Limb (tissue), 2 donors: ENCODE results near the gene FKRP.

Source experiments
- DNase-seq, 2 donors: peaks; one replicate each; pipeline ENCODE4 v3.0.0-alpha.2; 2016; ENCODE audit errors: extremely low spot score in 2 of 2

The FKRP gene

DNA sequence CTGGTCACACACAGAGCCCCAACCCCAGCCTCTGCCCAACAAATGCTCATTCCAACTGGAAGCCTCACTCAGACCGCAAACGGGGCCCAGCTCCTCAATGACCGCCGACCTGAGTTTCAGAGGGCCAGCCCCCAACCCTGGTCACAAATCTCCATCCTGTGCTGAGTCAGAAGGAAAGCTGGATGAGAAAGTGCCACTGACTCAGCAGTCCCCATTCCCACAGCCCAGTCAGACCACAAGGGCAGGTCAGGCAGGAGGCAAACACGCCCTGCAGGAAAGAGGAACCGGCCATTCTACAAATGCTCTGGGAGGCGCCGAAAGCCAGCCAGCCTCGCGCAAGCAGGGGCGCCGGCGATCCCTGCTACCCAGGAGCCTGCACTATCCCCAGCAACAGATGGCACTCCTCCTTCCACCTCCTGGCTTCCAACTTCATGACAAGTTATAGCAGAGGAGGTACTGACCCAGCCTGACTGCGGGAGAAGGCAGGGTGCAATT, 14.8 kb upstream of the FKRP start:
- DNase-seq, result no peak

DNA sequence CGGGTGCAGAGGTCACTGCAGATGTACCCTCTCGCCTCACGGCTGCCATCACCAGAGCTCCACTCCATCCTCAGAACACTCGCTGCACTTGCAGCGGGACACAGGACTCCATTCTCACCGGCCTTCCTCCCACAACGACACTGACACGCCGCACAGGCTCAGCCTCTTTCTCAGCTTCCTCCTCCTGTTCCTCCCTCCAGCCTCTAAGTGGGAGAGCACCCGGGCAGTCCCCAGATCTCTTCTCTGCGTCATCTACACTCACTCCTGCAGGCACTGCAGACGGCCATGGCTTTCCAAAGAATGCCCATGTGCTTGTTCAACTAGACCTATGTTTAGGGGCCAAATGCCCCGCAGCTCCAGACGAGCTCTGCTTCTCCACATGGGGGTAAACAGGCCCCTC, 14.3 kb upstream of the FKRP start:
- DNase-seq, result no peak

- DNase-seq, result no peak
These were observed 13.5 kb upstream of the FKRP start for GRCh38 chr19:46732172-46732938.

DNA sequence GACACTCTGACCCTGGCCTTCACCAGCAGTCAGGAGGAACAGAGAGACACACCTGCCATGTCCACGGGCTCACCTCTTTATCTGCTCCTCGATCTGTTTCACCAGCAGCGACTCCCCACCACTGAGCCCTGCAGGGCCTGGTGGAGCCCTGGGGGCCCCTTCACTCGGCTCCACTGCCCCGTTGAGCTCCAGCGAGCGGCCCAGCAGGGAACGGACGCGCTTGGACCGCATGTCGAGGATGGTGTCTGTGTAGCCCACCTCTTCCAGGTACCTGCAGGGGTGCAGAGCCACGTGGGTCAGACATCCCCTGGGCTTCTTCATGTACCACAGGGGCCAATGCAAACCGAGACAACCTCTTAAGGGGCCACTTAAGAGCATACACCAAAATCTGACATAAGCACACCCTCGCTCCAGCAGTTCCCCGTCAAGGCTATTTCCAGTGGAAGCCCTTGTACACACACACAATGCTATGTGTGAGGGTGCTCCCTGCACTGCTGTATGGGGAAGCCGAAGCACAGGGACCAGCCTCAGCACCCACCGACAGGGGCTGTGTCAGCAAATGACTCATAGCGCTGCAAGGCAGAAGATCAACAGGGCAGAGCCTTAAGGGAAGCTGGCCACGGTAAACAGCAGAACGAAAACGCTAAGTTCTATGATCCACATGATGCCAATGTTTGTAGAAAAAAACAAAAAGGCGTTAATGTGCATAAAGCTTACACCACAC, 12.7 kb upstream of the FKRP start:
- DNase-seq, result no peak

DNA sequence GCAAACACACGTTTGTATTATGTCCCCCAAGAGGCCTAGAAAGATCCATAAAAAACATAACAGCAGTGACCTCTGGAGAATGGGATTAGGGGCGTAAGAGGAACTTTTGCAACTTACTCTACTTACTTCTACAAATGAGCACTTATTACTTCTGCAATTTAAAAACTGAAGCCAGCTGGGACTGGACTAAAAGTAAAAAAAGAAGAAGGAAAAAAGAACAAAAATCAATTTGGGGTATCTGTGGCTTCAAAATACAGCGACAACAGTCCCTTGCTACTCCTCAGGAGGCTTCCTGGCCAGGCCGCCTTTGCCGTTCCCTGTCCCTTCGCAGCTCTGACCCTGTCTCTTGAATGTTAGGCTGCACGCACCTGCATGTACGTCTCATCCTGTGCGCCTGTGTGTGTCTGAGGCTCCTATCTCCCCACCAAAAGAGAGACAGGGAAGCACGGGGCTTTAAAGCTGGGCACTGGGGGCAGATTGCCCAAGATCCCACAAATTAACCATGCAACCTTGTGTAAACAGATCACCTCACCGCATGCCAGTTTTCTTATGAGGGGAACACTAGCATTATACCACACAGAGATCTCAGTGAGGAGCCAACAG, 12.1 kb upstream of the FKRP start:
- no peak for DNase-seq

- DNase-seq, result no peak
These were observed 9.1 kb upstream of the FKRP start for GRCh38 chr19:46736531-46737297.

GRCh38 chr19:46737298-46737654, 8.6 kb upstream of the FKRP start:
- DNase-seq, result no peak

DNA sequence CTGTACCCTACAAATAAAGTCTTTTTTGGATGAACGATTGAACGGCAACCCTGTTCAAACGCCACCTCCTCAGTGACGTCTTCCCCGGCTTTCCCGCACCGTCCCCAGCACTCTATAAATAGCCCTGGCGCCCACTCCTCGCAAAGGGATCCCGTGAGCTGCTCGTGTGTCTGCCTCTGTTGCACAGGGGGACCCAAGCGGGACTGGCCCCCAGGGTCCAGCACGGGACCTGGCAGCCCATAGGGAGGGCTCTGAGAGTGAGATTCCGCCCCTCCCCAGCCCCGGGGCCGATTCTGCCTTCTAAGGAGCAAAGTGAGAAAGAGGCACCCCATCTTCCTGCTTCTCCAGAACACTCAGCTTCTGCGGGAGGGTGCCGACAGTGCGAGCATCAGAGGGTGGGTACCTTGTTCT, 8.1 kb upstream of the FKRP start:
- no peak for DNase-seq

- no peak for DNase-seq
These were observed 6.5 kb upstream of the FKRP start for GRCh38 chr19:46739290-46739771.

DNA sequence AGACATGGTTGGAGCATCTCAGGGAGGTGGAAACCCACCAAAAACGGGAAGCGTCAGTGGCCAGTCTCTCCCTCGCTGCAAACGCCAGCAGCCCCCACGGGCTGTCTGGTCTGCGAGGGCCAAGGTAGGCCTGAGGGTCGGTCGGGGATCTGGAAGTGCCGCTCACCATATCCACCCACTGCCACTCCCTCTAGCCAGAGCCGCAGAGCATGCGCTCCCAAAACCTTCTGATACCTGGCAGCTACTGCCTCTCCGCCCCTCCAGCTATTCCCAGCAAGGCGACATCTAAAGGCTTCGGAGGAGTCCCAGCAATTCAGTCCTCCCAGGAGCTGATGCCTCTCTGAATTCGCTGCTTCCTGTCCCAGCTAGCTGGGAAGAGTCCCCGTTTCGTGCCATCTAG, 4.4 kb upstream of the FKRP start:
- DNase-seq, result no peak

DNA sequence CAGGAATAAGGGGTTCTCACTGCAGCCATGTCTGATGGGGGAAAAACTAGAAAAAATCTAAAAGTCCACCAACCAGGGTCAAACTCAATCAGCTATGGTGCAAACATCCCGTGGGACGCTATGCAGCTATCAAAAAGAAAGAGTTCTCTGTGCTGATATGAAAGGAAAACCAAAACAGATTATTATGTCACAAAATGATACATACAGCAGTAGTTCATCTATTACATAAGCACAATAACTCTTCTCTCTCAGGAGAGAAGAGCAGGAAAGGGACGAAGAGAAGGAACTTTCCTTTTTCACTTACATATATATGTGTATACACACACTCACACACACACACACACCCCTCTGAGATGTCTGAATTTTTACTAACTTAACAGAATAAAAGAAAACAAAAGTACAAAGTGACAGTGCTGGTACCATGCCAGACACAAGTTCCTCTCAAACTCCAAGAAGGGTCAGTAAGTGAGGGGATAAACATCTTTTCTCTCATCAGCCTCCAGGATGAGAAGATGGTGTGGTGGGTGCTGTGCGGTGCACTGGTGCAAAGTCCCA, 2.9 kb upstream of the FKRP start:
- DNase-seq, result no peak

- no peak for DNase-seq
These were observed 1.7 kb upstream of the FKRP start for GRCh38 chr19:46744005-46744691.

GRCh38 chr19:46745030-46745429, 827 bp upstream of the FKRP start:
- DNase-seq, result no peak

GRCh38 chr19:46746281-46747057, 612 bp downstream of the FKRP start, which contains the start of gene STRN4:
Gene STRN4, minus strand, starts transcription at chr19:46746450. Its CDS starts 20 bp downstream, at chr19:46746430.
- peak; percentile 70 to 88 for DNase-seq

DNA sequence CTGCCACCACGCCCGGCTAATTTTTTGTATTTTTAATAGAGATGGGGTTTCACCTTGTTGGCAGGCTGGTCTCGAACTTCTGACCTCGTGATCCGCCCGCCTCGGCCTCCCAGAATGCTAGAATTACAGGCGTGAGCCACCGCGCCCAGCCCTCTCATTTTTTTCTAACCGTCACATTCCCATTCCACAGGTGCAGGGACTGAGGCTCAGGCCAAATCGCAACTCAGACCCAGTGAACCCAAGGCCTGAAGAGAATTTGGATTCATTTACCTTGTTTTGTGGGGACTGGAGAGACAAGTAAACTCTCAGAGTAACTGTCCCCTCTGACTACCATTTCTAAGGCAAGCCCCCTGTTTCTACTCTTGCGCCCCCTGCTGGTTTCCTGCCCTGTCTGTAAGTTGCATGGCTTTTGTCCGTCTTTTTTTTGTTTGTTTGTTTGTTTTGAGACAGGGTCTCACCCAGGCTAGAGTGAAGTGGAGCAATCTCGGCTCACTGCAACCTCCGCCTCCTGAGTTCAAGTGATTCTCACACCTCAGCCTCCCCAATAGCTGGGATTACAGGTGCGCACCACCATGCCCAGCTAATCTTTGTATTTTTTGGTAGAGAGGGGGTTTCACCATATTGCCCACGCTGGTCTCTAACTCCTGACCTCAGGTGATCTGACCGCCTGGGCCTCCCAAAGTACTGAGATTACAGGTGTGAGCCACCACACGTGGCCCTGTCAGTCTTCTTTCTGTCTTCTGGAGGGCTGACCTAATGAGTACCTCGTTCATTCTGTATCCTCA, 2.7 kb downstream of the FKRP start:
- DNase-seq, result peak in 1 of 2 donors; percentile 60

GRCh38 chr19:46753420-46754155, 7.7 kb downstream of the FKRP start:
- peak in 1 of 2 donors; percentile 68 for DNase-seq

DNA sequence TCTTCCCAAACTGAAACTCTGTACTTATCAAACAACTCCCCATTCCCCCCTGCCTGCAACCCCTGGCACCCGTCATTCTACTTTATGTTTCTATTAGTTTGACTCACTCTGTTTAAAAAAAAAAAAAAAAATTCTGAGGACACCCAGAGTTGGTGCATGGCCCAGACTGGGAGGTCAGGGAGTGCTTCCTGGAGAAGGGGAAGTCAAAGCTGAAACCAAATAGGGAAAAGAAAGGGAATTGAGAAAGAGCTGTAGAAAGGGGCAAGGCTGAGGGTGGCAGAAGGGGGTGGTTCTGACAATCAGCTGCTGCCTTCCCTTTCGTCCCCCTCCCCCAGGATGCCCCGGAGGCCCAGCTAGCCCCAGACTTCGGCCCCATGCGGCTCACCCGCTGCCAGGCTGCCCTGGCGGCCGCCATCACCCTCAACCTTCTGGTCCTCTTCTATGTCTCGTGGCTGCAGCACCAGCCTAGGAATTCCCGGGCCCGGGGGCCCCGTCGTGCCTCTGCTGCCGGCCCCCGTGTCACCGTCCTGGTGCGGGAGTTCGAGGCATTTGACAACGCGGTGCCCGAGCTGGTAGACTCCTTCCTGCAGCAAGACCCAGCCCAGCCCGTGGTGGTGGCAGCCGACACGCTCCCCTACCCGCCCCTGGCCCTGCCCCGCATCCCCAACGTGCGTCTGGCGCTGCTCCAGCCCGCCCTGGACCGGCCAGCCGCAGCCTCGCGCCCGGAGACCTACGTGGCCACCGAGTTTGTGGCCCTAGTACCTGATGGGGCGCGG, 9.4 kb downstream of the FKRP start:
- DNase-seq, result no peak
